H1 (cell line): ENCODE measurements around the gene UBE2H. TPM values are rescaled to one million over a fixed set of nuclear protein-coding genes. Genes with fewer than 3 reads are reported as not detected.

Source experiments
- CBX5 ChIP-seq: fragments of 300-800, 300-1000 bp; sonication (generic); IDR thresholded peaks from 2 replicates; pipeline ENCODE4 v1.7.1; 2016; ENCODE audit warnings: antibody characterized with exemption, low read length, low read depth
- CEBPB ChIP-seq: IDR thresholded peaks from 2 replicates; pipeline ENCODE4 v1.6.1; 2012; ENCODE audit warnings: low read depth, low read length
- CHD1 ChIP-seq: IDR thresholded peaks from 2 replicates; pipeline ENCODE4 v1.6.1; 2012; ENCODE audit warnings: low read depth, low read length, improper control_type of control experiment
- CHD2 ChIP-seq: IDR thresholded peaks from 2 replicates; pipeline ENCODE4 v1.6.1; 2012; ENCODE audit warnings: low read length, improper control_type of control experiment
- CHD7 ChIP-seq: fragments of 300-600 bp; sonication (generic); IDR thresholded peaks from 2 replicates; pipeline ENCODE4 v1.7.1; 2012; ENCODE audit warnings: low read length, moderate library complexity, mild to moderate bottlenecking, inconsistent platforms; ENCODE audit not compliant: insufficient replicate concordance
- CTBP2 ChIP-seq: IDR thresholded peaks from 2 replicates; pipeline ENCODE4 v1.7.0; 2011; ENCODE audit warnings: borderline replicate concordance, mild to moderate bottlenecking, moderate library complexity, mixed read lengths, low read length; ENCODE audit not compliant: insufficient read depth, insufficient read length
- E2F6 ChIP-seq: IDR thresholded peaks from 2 replicates; pipeline ENCODE4 v1.6.1; 2012; ENCODE audit warnings: inconsistent platforms
- EZH2 ChIP-seq: fragments of 200-600 bp; sonication (generic); IDR thresholded peaks from 2 replicates; pipeline ENCODE4 v1.7.1; 2012; ENCODE audit warnings: low read depth, mild to moderate bottlenecking, moderate library complexity, low read length, inconsistent platforms; ENCODE audit not compliant: severe bottlenecking
- FOSL1 ChIP-seq: IDR thresholded peaks from 2 replicates; pipeline ENCODE4 v1.6.1; 2011; ENCODE audit warnings: mild to moderate bottlenecking, low read depth, low read length, moderate library complexity; ENCODE audit not compliant: insufficient read depth
- SP4 ChIP-seq: IDR thresholded peaks from 2 replicates; pipeline ENCODE4 v1.6.1; 2012; ENCODE audit warnings: low read length, inconsistent platforms
- YY1 ChIP-seq: IDR thresholded peaks from 2 replicates; pipeline ENCODE4 v1.6.1; 2011; ENCODE audit warnings: low read depth, mild to moderate bottlenecking, low read length
- polyA plus RNA-seq, 7 experiments: library from polyadenylated mRNA; depleted of rRNA in 3 of 7; stranded (reverse) in 5 of 7; unstranded in 2 of 7; fragments of >200 nt in 5 of 7; fragments of 200-250 nt in 2 of 7; gene quantifications; 1 replicate in 5 of 7; 2 replicates in 1 of 7; 4 replicates in 1 of 7; pipeline versions ENCODE4 v1.2.1 to v1.2.3, GENCODE V29; 2011 to 2013; ENCODE audit warnings: missing spikeins in 2 of 7, mixed read lengths in 2 of 7
- total RNA-seq: library from RNA; stranded (reverse); fragmentation: NEBNext Ultra II Directional; extraction: Animal tissue kit (Norgen Biotek cat#: 25700); gene quantifications from 2 replicates; pipeline ENCODE4 v1.2.1, GENCODE V29; 2021

The UBE2H gene
- total and polyA plus RNA-seq, 2 of the 8 experiments (the other 6 are each of a cell fraction or from before 2014, with no cell fraction given), result 30.6 to 62.2 TPM

GRCh38 chr7:129855234-129855673, 97.5 kb downstream of the UBE2H start (continued):
- TF ChIP-seq CHD7 (no peak), E2F6 (no peak), YY1 (no peak), CHD2 (no peak), CEBPB (no peak), FOSL1 (no peak), CBX5 (no peak), SP4 (no peak), CHD1 (no peak), EZH2 (no peak), CTBP2 (no peak)
